ENCODE measurements around the gene C1orf159.
"Not testable (repeated sequence)": the region's sequence is repeated elsewhere in the genome, so short reads cannot be mapped to it uniquely, and the experiment has no call there.

The C1orf159 gene

DNA sequence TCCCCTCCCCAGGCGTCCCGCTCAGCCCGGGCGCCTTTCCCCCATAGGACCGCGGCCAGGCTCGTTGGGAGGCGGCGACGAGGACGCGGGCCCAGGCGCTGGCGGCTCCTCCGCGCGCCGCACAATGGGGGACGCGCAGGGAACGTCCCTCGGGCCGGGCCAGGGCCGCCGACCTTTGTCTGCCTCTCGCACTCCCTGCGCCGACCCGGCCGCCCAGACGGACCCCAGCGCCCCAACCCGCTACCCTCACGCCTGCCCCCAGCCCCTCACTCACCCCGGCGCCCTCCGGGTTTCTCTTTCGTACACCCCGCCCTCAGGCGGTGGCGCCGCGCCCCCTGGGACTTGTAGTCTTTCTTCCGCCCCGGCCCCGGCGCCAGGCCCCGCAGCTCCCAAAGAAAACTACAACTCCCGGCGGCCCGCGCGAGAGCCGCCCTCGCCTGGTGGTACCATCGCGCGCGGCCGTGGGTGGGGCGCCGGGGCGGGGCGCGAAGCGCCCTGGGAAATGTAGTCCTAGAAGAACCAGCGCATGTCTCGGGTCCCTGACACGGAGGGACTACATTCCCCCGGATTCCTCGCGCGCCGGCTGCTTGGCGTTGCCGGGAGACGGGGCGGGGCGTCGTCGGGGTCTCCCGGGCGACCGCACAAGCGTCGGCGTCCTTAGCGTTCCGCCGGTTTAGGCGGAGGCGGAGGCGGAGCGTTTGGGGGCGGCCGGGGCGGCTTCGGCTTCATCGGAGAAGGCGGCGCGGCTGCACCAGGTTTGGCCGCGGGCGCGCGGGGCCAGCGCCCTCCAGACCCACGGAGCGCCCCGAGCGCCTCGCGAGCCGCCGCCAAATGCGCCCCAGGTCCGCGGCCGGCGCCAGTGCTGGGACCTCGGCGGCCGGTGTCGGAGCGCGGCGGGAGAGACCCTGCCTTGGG is at the start of gene C1orf159:
TSS of gene C1orf159 (minus strand) at position 304 of the 915 bp plus-strand sequence. CDS start 24,546 bp downstream, outside the sequence.
- in situ Hi-C loops (cut with MboI; ENCODE audit: low sequenced_read_pairs) = no loop called here

DNA sequence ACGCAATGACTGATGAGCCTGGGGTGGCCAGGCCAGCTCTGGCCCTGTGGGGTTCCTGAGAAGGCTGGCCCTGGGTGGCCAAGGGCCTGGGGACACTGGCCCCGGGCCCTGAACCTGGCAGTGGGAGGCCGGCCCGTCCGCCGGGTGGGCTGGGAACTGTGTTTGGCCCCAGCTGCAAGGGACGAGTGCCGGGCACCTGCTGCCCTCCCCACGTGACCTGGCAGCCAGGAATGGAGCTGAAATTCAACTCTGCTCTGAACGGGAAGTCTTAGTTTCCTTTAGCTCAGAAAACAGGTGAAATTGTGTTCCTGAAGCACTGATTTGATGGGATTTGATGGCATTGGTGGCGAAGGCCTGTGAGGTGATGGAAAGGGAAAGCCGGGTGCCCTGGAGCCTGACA is 49.6 kb upstream of the C1orf159 start:
- in situ Hi-C loops (cut with MboI; ENCODE audit: low sequenced_read_pairs) = no loop called here

DNA sequence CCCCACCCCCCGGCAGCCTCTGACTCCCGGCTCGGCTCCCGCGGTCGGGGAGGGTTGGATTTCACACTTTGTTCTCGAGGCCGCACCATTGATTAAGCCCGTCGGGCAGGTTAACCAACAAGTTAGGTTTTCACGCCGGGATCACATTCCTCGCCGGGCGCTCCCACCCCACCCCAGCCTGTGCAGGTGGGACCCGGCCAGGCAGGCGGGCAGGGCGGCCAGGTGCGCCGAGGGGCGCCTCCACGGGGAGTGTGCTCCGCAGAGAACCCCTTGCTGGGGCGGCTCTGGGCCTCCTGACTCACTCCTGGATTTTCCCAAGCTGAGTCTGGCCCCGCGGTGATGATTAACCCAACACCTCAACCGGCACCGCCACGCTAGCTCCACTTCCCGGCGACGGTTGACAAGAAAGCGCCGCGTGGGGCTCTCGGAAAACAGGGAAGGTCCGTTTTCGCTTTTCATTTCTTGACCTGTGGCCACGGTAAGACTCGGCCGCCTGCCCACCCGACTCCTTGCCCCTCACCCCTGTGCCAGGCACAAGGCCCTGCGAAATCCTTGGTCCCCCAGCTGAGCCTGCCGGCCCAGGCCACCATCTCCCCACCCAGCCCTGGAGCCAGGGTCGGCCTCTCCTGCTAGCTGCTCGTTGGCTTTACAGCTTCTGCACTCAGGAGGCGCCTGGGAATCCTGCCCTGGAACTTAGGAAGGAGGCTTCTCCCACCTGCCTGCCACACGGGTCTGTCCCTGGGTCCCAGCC is 49.0 kb upstream of the C1orf159 start:
- in situ Hi-C loops (cut with MboI; ENCODE audit: low sequenced_read_pairs) = no loop called here

DNA sequence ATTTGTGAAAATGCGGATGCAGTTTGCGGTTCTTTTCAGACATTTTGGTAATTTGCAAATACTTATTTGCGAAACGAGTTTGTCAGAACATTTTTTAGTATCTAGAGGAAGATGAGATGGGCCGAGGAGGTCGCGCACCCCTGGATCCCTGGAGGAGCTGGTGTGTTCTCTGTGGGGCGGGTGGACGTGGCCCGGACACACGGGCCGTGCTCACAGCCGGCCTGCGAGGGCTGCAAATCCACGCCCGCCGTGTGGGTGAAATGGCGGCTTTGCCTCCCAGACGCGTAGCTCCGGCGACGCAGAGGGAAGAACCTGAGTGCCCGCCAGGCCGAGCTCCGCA is 48.4 kb upstream of the C1orf159 start:
- in situ Hi-C loops (cut with MboI; ENCODE audit: low sequenced_read_pairs) = no loop called here

DNA sequence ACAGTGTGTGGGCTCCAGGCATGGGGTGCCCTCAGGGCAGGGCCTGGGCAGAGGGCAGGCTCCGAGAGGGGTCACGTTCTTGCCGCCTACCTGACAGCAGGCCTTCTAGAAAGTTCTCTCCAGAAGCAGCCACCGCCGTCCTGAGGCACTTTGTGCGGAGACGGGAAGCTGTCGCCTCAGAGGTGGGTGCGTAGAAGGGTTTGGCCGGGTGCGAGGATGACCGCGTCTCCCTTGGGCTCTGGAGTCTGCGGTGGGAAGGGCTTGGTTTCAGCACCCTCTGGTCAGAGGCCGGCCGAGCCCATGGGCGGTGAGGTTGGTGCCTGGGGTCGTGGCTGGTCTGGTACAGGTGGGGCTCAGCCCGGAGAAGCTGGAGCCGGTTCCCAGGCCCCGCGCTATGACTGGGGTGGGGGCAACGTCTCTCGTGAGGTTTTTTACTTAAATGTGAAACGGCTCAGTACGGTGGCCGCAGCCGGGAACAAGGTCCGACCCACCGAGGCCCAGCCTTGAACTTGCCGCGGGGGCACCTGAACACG is 47.7 kb upstream of the C1orf159 start:
- in situ Hi-C loops (cut with MboI; ENCODE audit: low sequenced_read_pairs) = no loop called here

DNA sequence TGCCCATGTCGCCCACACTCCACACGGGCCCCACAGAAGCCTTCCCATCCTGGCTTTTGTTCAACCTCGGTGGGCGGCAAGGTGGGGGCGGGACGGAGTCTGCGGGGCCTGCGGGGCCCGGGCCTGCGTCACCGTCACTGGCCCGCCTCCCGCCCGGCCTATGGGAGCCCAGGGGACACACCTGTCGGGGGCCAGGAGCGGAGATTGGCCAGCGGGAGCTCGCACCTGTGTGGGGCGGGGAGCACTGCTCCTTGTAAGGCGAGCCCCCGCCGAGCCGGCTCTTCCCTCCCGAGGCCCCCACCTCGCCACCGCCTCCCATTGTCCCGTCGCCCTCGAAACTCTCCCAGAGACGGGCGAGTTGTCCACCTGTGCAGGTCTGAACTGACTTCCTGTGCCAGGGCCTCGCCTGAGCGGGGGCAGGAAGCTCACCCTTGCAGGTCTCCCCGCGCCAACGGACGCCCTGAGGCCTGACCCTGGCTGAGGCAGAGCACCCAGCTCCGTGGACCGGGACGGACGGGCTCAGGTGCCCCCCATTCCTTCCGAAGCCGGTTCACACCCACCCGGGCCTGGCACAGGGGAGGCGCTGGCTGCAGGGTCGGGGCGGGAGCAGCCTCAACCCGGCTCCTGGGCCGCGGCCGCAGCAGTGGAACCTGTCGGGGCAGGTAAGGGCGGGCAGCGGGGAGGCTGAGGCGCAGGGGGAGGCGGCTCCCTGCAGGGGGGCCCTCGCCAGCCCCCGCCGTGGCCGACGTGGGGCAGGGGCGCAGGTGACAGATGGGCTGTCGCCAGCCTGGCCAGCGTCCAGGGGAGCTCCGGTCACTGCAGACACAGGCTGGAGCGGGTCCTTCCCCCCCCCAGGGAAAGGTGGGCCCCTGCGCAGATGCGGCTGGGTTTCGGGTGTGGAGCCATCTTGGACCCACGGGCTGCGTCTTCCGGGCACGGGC is 47.0 kb upstream of the C1orf159 start:
- in situ Hi-C loops (cut with MboI; ENCODE audit: low sequenced_read_pairs) = no loop called here

DNA sequence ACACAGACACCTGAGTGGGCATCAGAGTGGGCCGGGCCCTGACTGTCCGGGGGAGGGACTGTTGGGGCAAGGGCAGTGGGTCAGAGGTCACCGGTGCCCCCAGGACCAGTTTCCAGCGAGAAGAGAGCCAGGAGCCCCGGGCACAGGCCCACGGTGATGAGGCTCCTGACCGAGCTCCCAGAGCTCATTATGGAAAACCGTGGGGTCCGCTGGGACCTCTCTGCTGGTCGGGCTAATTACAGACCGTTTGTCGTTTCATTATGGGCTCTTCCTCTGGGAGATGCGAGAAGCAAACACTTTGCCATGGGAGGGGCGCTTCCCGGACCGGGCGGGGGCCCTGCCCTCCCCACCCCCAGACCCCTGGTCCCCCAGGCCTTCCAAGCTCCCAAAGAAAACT is 45.8 kb upstream of the C1orf159 start:
- in situ Hi-C loops (cut with MboI; ENCODE audit: low sequenced_read_pairs) = no loop called here

DNA sequence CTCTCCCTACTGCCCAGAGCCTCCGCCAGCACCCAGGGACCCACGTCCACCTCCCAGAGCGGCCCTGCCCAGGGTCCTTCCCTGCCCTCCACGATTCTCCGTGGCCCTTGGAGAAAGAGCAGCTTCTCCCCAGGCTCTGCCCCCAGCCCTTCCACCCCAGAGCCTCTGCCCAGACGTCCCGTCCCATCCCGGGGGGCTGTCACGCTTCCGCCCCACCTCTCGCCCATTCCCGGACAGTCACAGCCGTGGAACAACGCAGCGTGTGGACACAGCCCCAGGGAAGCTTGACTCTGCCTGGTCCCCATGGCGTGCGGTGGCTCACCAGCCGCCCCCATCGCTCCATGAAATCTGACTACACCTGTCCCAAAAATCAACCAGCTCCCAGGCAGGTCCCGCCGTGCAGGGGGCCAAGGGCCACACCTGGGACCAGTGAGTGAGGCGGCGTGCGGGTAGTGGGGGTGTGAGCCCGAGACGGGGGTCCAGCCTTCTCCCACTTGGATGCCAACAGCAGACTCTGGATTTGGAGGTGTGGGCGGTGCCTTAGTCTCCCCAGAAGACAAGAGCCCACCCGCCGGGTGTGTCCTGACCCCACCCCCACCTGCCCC is 45.3 kb upstream of the C1orf159 start:
- in situ Hi-C loops (cut with MboI; ENCODE audit: low sequenced_read_pairs) = no loop called here

DNA sequence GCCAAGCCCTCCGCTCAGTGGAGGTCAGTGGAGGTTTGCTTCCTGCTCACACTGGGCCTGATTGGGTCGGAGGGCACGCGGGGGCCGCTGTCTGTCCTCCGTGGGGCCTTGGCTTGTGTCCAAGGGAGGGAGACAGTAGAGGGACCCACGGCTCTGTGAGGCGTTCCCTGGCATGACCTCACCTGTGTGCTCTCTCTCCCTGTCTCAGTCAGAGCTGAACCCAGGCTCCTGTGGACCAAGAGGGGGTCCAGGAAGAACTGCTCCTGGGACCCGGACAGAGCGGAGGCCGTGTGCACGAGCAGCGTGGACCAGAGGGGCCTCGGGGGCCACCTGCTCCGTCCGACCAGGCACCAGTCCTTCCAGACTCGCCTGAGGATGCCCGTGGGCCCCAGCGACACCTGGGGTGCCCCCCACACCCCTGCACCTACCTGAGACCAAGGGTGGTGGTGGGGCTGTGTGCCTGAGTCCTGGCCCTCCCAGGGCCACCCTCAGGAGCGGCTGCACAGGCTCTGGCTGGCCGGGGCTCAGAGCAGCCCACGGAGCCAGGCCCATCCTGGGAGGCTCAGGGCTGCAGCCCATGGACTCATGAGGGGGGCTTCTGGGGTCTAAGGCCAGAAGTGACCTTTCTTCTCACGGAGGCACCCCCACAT is 44.5 kb upstream of the C1orf159 start:
- in situ Hi-C loops (cut with MboI; ENCODE audit: low sequenced_read_pairs) = no loop called here

DNA sequence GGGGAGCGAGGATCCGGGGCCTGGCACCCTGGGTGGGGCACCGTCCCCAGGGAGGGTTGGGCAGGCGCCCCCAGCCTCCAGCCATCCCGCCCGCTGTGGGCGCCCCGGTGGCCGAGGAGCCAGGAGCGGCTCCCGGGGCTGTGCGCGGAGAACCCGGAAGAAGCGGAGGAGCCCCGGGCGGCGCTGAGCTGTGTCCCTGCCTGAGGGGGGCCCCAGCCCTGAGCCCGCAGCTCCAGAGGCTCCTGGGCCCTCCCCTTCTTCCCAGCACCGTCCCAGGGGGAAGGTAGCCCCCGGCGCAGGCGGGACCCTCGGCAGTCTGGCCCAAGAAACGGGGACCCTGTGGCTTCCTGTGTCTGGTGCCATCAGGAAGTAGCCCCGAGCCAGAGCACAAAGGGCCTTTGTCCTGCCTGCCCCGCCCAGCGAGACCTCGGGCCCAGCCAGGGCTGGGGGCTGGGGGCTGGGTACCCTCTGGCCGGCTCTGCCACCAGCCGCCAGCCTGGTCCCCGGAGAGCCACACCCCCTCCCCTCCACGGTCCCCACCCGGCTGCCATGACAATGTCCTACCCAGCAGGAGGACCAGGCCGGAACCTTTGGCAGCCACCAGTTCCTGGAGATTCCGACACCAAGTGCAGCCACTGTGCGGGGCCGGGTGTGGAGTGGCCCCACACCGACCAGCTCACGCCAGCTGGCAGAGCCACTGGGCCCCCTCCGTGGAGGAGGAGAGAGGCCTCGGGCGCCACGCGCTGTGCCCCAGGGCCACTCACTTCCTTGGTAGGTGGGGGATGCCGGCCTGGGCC is 42.2 kb upstream of the C1orf159 start:
- in situ Hi-C loops (cut with MboI; ENCODE audit: low sequenced_read_pairs) = no loop called here

DNA sequence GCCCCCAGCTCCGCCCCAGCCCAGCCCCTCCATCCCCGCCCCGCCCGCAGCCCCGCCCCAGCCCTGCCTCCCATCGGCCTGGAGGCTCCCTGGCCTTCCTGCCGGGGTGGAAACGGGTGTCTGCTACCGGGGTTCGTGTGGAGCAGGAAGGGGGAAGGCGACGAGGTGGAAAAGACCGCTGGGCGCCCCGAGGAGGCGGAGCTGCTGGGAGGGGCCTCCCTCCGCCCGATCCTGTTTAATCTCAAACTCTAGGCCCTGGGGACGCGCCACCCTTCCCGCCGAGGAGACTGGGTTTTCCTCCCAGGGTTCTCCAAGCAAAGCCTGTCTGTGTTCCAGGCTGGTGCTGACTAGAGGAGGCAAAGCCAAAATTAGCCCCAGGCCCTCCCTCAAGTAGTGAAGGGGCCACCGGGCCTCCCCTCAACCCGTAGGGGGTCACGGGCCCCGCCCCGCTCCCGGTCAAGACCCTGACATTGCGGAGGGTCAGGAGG is 41.6 kb upstream of the C1orf159 start:
- in situ Hi-C loops (cut with MboI; ENCODE audit: low sequenced_read_pairs) = no loop called here

DNA sequence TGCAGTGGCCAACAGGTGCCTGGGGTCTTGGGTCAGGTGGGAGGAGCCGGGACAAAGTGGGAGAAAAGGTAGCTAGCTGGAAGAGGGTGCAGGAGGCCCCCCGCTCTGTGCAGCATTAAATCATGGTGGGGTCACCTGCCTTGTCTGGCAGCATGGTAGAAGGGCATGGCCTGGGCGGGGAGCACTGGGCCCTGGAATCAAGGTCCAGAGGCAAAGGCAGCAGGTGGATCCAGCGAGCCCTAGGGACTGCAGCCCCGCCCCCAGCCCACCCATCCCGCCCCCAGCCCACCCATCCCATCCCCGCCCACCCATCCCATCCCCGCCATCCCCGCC is 41.1 kb upstream of the C1orf159 start:
- in situ Hi-C loops (cut with MboI; ENCODE audit: low sequenced_read_pairs) = no loop called here

DNA sequence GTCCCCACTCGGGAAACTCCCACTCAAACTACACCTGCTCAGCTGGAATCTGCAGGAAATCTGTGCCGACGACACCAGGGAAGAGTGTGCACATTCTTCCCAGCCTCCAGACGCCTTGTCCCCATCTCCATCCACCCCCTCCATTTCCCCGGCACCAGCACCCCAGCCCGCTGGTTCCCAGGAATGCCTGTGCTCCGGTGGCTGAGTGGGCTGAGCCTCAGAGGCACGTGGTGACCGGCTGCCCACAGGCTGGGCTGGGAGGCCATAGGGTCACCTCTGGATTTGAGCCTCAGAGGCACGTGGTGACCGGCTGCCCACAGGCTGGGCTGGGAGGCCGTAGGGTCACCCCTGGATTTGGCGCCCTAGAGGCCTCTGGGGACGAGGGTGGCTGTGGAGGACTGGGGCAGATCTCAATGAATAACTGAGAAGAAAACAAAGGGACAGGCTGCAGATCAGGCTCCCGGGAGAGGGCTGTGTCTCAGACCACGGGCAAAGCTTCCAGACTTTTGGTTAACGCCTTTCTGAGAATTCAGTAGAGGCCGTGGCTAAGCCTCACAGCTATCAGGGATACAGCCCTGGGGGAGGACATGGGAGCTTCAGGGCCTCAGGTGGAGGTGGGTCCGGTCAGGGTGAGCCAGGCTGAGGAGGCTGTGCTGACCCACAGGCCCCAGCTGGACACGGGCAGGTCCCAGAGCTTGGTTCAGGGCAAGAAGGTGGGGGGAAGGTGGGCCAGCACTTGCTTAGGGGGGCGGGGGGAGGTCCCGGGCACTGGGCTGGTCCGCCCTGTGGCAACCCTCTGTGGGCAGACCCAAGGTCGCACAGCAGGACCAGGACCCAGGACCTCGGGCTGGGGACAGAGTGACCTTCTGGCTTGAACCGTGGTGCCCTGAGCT is 40.5 kb upstream of the C1orf159 start:
- in situ Hi-C loops (cut with MboI; ENCODE audit: low sequenced_read_pairs) = no loop called here

DNA sequence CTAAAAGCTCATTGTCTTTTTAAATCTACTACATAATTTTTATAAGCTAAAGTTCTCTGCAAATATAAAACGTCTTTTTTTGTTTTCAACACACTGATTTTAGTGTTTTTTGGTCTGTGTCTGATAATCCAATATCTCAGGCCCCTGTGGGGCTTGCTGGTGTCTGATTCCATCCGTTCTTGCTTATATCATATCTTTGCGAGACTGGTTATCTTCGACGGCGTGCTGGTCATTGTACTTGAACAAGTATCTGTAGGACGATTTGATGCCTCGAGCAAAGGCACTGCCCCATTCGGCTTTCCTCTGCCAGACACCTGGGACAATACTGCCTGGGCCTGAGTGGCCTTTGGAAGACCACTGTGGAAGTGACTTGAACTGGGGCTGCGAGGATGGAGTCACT is 39.4 kb upstream of the C1orf159 start:
- in situ Hi-C loops (cut with MboI; ENCODE audit: low sequenced_read_pairs) = no loop called here

DNA sequence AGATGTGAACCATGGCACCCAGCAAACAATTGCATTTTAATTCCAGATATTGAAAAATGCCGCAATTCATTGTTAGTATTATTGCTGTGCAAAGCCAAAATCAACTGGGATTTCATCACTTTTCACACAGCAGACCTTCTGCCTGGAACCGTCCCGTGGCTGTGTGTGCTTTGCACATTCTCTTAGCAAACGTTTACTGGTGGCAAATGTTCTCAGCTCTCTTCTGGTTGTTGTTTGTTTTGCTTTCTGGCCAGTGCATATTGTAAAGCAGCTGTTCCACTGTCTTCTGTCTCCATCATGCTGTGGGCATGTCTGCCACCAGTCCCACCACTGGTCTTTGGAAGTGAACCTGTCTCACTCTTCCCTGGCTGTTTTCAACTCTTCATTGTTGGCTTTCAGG is 38.0 kb upstream of the C1orf159 start:
- in situ Hi-C loops (cut with MboI; ENCODE audit: low sequenced_read_pairs) = no loop called here

DNA sequence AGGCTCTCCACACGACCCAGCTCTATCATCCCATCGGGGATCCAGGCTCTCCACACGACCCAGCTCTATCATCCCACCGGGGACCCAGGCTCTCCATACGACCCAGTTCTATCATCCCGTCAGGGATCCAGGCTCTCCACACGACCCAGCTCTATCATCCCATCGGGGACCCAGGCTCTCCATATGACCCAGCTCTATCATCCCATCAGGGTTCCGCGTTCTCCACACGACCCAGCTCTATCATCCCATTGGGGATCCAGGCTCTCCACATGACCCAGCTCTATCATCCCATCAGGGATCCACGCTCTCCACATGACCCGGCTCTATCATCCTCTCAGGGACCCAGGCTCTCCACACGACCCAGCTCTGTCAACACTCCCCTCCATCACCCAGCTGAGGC is 37.3 kb upstream of the C1orf159 start:
- in situ Hi-C loops (cut with MboI; ENCODE audit: low sequenced_read_pairs) = not testable (repeated sequence)

DNA sequence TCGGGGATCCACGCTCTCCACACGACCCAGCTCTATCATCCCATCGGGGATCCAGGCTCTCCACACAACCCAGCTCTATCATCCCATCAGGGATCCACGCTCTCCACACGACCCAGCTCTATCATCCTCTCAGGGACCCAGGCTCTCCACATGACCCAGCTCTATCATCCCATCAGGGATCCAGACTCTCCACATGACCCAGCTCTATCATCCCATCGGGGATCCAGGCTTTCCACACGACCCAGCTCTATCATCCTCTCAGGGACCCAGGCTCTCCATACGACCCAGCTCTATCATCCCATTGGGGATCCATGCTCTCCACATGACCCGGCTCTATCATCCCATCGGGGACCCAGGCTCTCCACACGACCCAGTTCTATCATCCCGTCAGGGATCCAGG is 36.5 kb upstream of the C1orf159 start:
- in situ Hi-C loops (cut with MboI; ENCODE audit: low sequenced_read_pairs) = not testable (repeated sequence)

DNA sequence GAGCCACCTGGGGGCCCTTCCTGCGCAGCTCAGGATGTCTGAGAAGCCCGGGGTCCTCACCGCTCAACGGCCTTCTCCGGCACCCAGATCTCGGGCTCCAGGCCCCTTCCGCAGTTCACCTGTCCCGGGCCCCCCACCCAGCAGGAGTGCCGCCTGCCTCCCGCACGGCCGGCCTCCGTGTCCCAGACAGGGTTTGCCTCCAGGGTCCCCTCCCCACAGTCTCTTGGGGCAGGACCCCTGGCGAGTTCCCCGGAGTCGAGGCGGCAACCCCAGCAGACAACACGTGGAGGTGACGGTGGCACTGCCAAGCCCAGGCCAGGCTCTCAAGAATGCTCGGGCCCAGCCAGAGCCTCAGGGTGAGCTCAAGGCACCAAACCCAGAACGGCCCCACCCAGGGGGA is 35.4 kb upstream of the C1orf159 start:
- in situ Hi-C loops (cut with MboI; ENCODE audit: low sequenced_read_pairs) = no loop called here

Measured in HL-60/S4 treated with retinoic acid at 250 ng/mL for 4 days and 3 days (cell line).